ENCODE results near the gene RSPH4A. TPM values are rescaled to one million over a fixed set of nuclear protein-coding genes. Genes with fewer than 3 reads are reported as not detected.

RSPH4A gene
- not detected for total RNA-seq

GRCh38 chr6:116615937-116616736 lies at the start of gene RSPH4A:
RSPH4A (plus strand) TSS chr6:116616479; CDS start chr6:116616624, 145 bp downstream.
- ChIA-PET CTCF (interaction anchor here (0.7 to 1.5 kb wide), 4 partner anchors 32 to 172 kb away, joined by 3 to 4 read pairs (median 3); partner anchors contain the start of gene RWDD1), POLR2A (no interaction called here)
- no peaks in the 10 kb centered on the region for H3K27me3 Mint-ChIP-seq
- no peak within 1 kb of the TSS for H3K27ac Mint-ChIP-seq
- no peaks in the 10 kb centered on the region for H3K9me3 Mint-ChIP-seq
- peak; percentile 85 for DNase-seq
- H3K36me3 Mint-ChIP-seq = no peaks in the 10 kb centered on the region
- peak within 1 kb of the TSS; percentile 82 for H3K4me3 Mint-ChIP-seq
- intact Hi-C loops (cut with micrococcal nuclease) = loop anchor here (1.0 to 10.0 kb wide), 5 partner anchors 45 to 649 kb away; partner anchors contain the start of genes RWDD1, TSPYL1, VGLL2 and ZUP1
- peaks cover 17% of the 10 kb centered on the region for H3K4me1 Mint-ChIP-seq (ENCODE audit: low read depth)

- no peaks in the 10 kb centered on the region for H3K36me3 Mint-ChIP-seq
- no peak overlapping the region for H3K4me3 Mint-ChIP-seq
Observed at GRCh38 chr6:116568111-116568510, 48.2 kb upstream of the RSPH4A start.

GRCh38 chr6:116568821-116569755 lies 47.2 kb upstream of the RSPH4A start:
- Mint-ChIP-seq H3K27me3 (peaks cover 4% of the 10 kb centered on the region), H3K9me3 (no peaks in the 10 kb centered on the region), H3K36me3 (peaks cover 4% of the 10 kb centered on the region), H3K4me3 (no peak overlapping the region), H3K4me1 (ENCODE audit: low read depth) (peaks cover 42% of the 10 kb centered on the region), H3K27ac (no peak overlapping the region)
- ChIA-PET CTCF (interaction anchor here (1.3 to 4.2 kb wide), 3 partner anchors 8 to 300 kb away, joined by 3 to 29 read pairs (median 20); no protein-coding TSS in a partner anchor), POLR2A (no interaction called here)
- intact Hi-C loops (cut with micrococcal nuclease) = no loop called here
- DNase-seq = no peak

More at GRCh38 chr6:116568111-116568510, 48.2 kb upstream of the RSPH4A start:
- Mint-ChIP-seq H3K27me3 (peaks cover 10% of the 10 kb centered on the region), H3K9me3 (no peaks in the 10 kb centered on the region), H3K27ac (no peak overlapping the region), H3K4me1 (ENCODE audit: low read depth) (peaks cover 33% of the 10 kb centered on the region)
- CTCF ChIA-PET = interaction anchor here (1.3 kb wide), 1 partner anchor 299 kb away, joined by 3 read pairs; no protein-coding TSS in a partner anchor
- intact Hi-C loops (cut with micrococcal nuclease) = no loop called here
- POLR2A ChIA-PET = no interaction called here
- DNase-seq = no peak

GRCh38 chr6:116570856-116571682 lies 45.2 kb upstream of the RSPH4A start, which contains the start of gene RWDD1:
RWDD1 (plus strand) TSS chr6:116571504; CDS start chr6:116571583, 79 bp downstream.
- intact Hi-C loops (cut with micrococcal nuclease) = loop anchor here (1.0 to 10.0 kb wide), 10 partner anchors 45 to 1106 kb away; partner anchors contain the start of genes DSE, KPNA5, NUS1 and RSPH4A

GRCh38 chr6:116571683-116572000 lies 44.6 kb upstream of the RSPH4A start:
- ChIA-PET CTCF (interaction anchor here (0.7 to 4.2 kb wide), 9 partner anchors 9 to 303 kb away, joined by 3 to 29 read pairs (median 9); no protein-coding TSS in a partner anchor), POLR2A (interaction anchor here (0.6 to 2.3 kb wide), 8 partner anchors 12 to 291 kb away, joined by 3 to 15 read pairs (median 3); partner anchors contain the start of genes TSPYL1 and ZUP1)
- intact Hi-C loops (cut with micrococcal nuclease) = loop anchor here (1.0 to 10.0 kb wide), 10 partner anchors 45 to 1106 kb away; partner anchors contain the start of genes DSE, KPNA5, NUS1 and RSPH4A
- Mint-ChIP-seq H3K36me3 (peaks cover 17% of the 10 kb centered on the region), H3K27me3 (no peaks in the 10 kb centered on the region), H3K4me3 (peak overlapping the region; percentile 97), H3K4me1 (ENCODE audit: low read depth) (peaks cover 54% of the 10 kb centered on the region), H3K9me3 (no peaks in the 10 kb centered on the region), H3K27ac (peak overlapping the region; percentile 84)
- DNase-seq = no peak

More at GRCh38 chr6:116570856-116571682, 45.2 kb upstream of the RSPH4A start, which contains the start of gene RWDD1:
- CTCF ChIA-PET = interaction anchor here (0.7 to 4.2 kb wide), 12 partner anchors 8 to 354 kb away, joined by 3 to 29 read pairs (median 6); partner anchors contain the start of gene RSPH4A
- Mint-ChIP-seq H3K4me3 (peak within 1 kb of the TSS; percentile 97), H3K27ac (peak within 1 kb of the TSS; percentile 93), H3K9me3 (no peaks in the 10 kb centered on the region), H3K36me3 (peaks cover 11% of the 10 kb centered on the region), H3K4me1 (ENCODE audit: low read depth) (peaks cover 49% of the 10 kb centered on the region), H3K27me3 (no peaks in the 10 kb centered on the region)
- POLR2A ChIA-PET = interaction anchor here (0.8 to 2.3 kb wide), 11 partner anchors 10 to 471 kb away, joined by 3 to 15 read pairs (median 3); partner anchors contain the start of genes NT5DC1, TSPYL1, TSPYL4 and ZUP1
- peak; percentile 99 for DNase-seq

DNA sequence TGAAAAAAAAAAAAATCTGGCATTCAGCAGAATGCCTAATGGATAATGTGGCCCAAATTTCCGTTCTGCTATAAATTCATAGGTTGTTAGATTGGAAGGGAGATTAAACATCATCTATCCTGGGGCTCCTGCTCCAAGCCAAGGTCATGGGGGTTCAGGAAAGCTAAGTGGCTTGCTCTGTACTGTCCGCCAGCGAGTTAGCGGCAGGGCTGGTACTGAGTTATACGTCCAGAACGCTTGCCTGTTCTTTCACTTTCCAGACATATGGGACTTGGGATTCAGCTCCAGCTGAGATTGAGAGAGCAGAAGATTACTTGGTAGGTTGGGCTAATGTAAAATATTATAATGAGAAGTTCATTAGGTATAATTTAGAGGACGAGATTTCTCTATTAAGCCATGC lies 44.1 kb upstream of the RSPH4A start:
- DNase-seq = peak; percentile 16
- Mint-ChIP-seq H3K9me3 (no peaks in the 10 kb centered on the region), H3K4me3 (peak overlapping the region; percentile 97), H3K36me3 (peaks cover 18% of the 10 kb centered on the region), H3K4me1 (ENCODE audit: low read depth) (peaks cover 57% of the 10 kb centered on the region), H3K27me3 (no peaks in the 10 kb centered on the region), H3K27ac (peak overlapping the region; percentile 84)
- ChIA-PET CTCF (interaction anchor here (0.7 to 4.2 kb wide), 7 partner anchors 9 to 304 kb away, joined by 3 to 29 read pairs (median 9); no protein-coding TSS in a partner anchor), POLR2A (interaction anchor here (0.6 to 2.3 kb wide), 7 partner anchors 12 to 292 kb away, joined by 3 to 15 read pairs (median 3); partner anchors contain the start of genes TSPYL1 and ZUP1)
- intact Hi-C loops (cut with micrococcal nuclease) = loop anchor here (5.0 to 10.0 kb wide), 3 partner anchors 200 to 1105 kb away; partner anchors contain the start of genes DSE and NUS1

- no peaks in the 10 kb centered on the region for H3K27me3 Mint-ChIP-seq
- no peak for DNase-seq
Observed at GRCh38 chr6:116575227-116575626, 41.1 kb upstream of the RSPH4A start.

DNA sequence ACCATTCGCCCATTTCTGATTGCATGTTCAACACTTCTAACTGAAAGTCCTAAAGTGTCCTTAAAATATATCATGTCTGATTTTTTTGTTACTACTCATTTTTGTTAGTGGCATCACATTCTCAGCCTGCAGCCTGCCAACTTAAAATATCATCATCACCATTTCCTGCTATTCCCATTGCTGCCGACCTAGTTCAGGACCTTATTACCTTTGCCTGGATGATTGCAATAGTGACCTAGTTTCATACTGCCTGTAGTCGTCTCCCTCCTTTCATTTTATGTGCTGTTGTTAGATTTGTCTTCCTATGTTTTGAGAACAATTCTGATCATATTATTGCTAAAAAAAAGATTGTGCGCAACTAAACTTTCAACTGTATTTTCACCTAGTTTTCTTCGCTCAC lies 38.8 kb upstream of the RSPH4A start:
- peaks cover 47% of the 10 kb centered on the region for H3K4me1 Mint-ChIP-seq (ENCODE audit: low read depth)
- intact Hi-C loops (cut with micrococcal nuclease) = loop anchor here (2.0 to 10.0 kb wide), 2 partner anchors 67 to 267 kb away; no protein-coding TSS in a partner anchor
- no peaks in the 10 kb centered on the region for H3K27me3 Mint-ChIP-seq
- DNase-seq = no peak
- no peak overlapping the region for H3K4me3 Mint-ChIP-seq
- H3K36me3 Mint-ChIP-seq = peaks cover 37% of the 10 kb centered on the region
- H3K27ac Mint-ChIP-seq = no peak overlapping the region
- H3K9me3 Mint-ChIP-seq = no peaks in the 10 kb centered on the region
- CTCF ChIA-PET = interaction anchor here (1.1 to 1.2 kb wide), 2 partner anchors 17 to 309 kb away, joined by 3 read pairs; no protein-coding TSS in a partner anchor
- POLR2A ChIA-PET = no interaction called here

More at GRCh38 chr6:116575227-116575626, 41.1 kb upstream of the RSPH4A start:
- intact Hi-C loops (cut with micrococcal nuclease) = loop anchor here (10.0 kb wide), 1 partner anchor 270 kb away; no protein-coding TSS in a partner anchor
- ChIA-PET CTCF (interaction anchor here (2.0 kb wide), 1 partner anchor 14 kb away, joined by 5 read pairs; no protein-coding TSS in a partner anchor), POLR2A (no interaction called here)
- H3K4me1 Mint-ChIP-seq (ENCODE audit: low read depth) = peaks cover 55% of the 10 kb centered on the region
- no peaks in the 10 kb centered on the region for H3K9me3 Mint-ChIP-seq
- H3K4me3 Mint-ChIP-seq = no peak overlapping the region
- H3K36me3 Mint-ChIP-seq = peaks cover 29% of the 10 kb centered on the region
- no peak overlapping the region for H3K27ac Mint-ChIP-seq

DNA sequence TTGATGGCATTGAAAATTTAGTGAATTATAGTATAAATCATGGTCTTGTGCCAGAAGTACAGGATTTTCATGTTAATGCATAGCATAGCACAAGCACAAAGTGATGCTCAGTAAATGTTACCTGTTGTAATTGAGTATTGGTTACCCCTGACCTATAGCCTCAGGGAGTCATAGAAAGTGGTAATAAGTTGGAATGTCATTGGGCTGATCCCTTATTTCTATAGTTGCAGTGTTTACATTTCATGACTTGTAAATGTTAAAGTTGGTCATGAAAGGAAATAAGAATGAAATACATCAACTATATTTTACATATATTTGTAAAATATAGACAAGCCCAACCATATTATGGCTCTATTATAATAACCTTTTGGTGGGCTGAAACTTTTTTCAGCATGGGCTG lies 37.9 kb upstream of the RSPH4A start:
- peaks cover 39% of the 10 kb centered on the region for H3K36me3 Mint-ChIP-seq
- POLR2A ChIA-PET = no interaction called here

GRCh38 chr6:116579143-116579542 lies 37.1 kb upstream of the RSPH4A start:
- no peaks in the 10 kb centered on the region for H3K9me3 Mint-ChIP-seq
- no peaks in the 10 kb centered on the region for H3K27me3 Mint-ChIP-seq
- H3K4me1 Mint-ChIP-seq (ENCODE audit: low read depth) = peaks cover 31% of the 10 kb centered on the region
- no peak overlapping the region for H3K27ac Mint-ChIP-seq
- DNase-seq = no peak
- POLR2A ChIA-PET = no interaction called here
- CTCF ChIA-PET = interaction anchor here (0.7 to 1.8 kb wide), 2 partner anchors 19 to 361 kb away, joined by 3 to 10 read pairs; no protein-coding TSS in a partner anchor
- intact Hi-C loops (cut with micrococcal nuclease) = loop anchor here (10.0 kb wide), 1 partner anchor 266 kb away; no protein-coding TSS in a partner anchor
- H3K36me3 Mint-ChIP-seq = peaks cover 38% of the 10 kb centered on the region
- no peak overlapping the region for H3K4me3 Mint-ChIP-seq

More for the DNA sequence above, 37.9 kb upstream of the RSPH4A start:
- H3K27ac Mint-ChIP-seq = no peak overlapping the region
- H3K9me3 Mint-ChIP-seq = no peaks in the 10 kb centered on the region
- no peak for DNase-seq
- peaks cover 39% of the 10 kb centered on the region for H3K4me1 Mint-ChIP-seq (ENCODE audit: low read depth)
- CTCF ChIA-PET = interaction anchor here (1.2 kb wide), 1 partner anchor 310 kb away, joined by 3 read pairs; no protein-coding TSS in a partner anchor
- no peak overlapping the region for H3K4me3 Mint-ChIP-seq
- intact Hi-C loops (cut with micrococcal nuclease) = loop anchor here (10.0 kb wide), 1 partner anchor 266 kb away; no protein-coding TSS in a partner anchor
- no peaks in the 10 kb centered on the region for H3K27me3 Mint-ChIP-seq
